ENCODE measurements around the gene SOX5.
"Not testable (repeated sequence)": the region's sequence is repeated elsewhere in the genome, so short reads cannot be mapped to it uniquely, and the experiment has no call there.

Gene SOX5

GRCh38 chr12:23509832-23510231 lies 439.6 kb downstream of the SOX5 start:
- H3K9ac ChIP-seq (ENCODE audit: low read length); H3K4me2 ChIP-seq (ENCODE audit: low read length, poor library complexity, severe bottlenecking); H3K9me3 ChIP-seq (ENCODE audit: control insufficient read depth, low read length); H3K27me3 ChIP-seq (ENCODE audit: control insufficient read depth in 1 of 2, insufficient read depth in 1 of 2, low read length in 2 of 2); DNase-seq; H2BK5ac ChIP-seq (ENCODE audit: low read depth, low read length, poor library complexity, severe bottlenecking); H3K4me3 ChIP-seq (ENCODE audit: insufficient read depth in 1 of 2, low read depth in 1 of 2, low read length in 2 of 2); H3K36me3 ChIP-seq (ENCODE audit: control insufficient read depth in 1 of 2, insufficient read depth in 2 of 2, low read depth in 1 of 2, low read length in 2 of 2); H3K4me1 ChIP-seq (ENCODE audit: control insufficient read depth, insufficient read depth, low read depth, low read length); H3K23ac ChIP-seq (ENCODE audit: low read length in 2 of 2); H3K79me1 ChIP-seq (replicated peaks; ENCODE audit: low read length, poor library complexity, severe bottlenecking); H4K91ac ChIP-seq (ENCODE audit: low read length); H2AFZ ChIP-seq (ENCODE audit: low read depth, low read length); H3K4ac ChIP-seq (ENCODE audit: low read depth in 1 of 2, low read length in 2 of 2); H2BK15ac ChIP-seq (ENCODE audit: low read depth, poor library complexity, severe bottlenecking); H3K14ac ChIP-seq (ENCODE audit: low read length in 2 of 2); H3K27ac ChIP-seq (ENCODE audit: low read length, poor library complexity, severe bottlenecking); H3K18ac ChIP-seq (ENCODE audit: low read depth in 1 of 2, low read length in 2 of 2); H4K8ac ChIP-seq (ENCODE audit: low read length); H2BK12ac ChIP-seq (ENCODE audit: low read length in 2 of 2); H2BK120ac ChIP-seq (ENCODE audit: low read depth, low read length); H2AK5ac ChIP-seq (ENCODE audit: low read length, severe bottlenecking): not testable (repeated sequence)
- WGBS, result 58% methylated on average over 8 of the region's 8 CpGs

- H3K14ac ChIP-seq (ENCODE audit: low read length in 2 of 2); H4K91ac ChIP-seq (ENCODE audit: low read length); H3K27me3 ChIP-seq (ENCODE audit: control insufficient read depth in 1 of 2, insufficient read depth in 1 of 2, low read length in 2 of 2); H2AFZ ChIP-seq (ENCODE audit: low read depth, low read length); H3K9ac ChIP-seq (ENCODE audit: low read length); H2BK12ac ChIP-seq (ENCODE audit: low read length in 2 of 2); H4K8ac ChIP-seq (ENCODE audit: low read length); H3K36me3 ChIP-seq (ENCODE audit: control insufficient read depth in 1 of 2, insufficient read depth in 2 of 2, low read depth in 1 of 2, low read length in 2 of 2); H3K9me3 ChIP-seq (ENCODE audit: control insufficient read depth, low read length); H3K23ac ChIP-seq (ENCODE audit: low read length in 2 of 2); H3K4ac ChIP-seq (ENCODE audit: low read depth in 1 of 2, low read length in 2 of 2); H2BK5ac ChIP-seq (ENCODE audit: low read depth, low read length, poor library complexity, severe bottlenecking); H3K27ac ChIP-seq (ENCODE audit: low read length, poor library complexity, severe bottlenecking); H3K4me2 ChIP-seq (ENCODE audit: low read length, poor library complexity, severe bottlenecking); H3K79me1 ChIP-seq (replicated peaks; ENCODE audit: low read length, poor library complexity, severe bottlenecking); H2AK5ac ChIP-seq (ENCODE audit: low read length, severe bottlenecking); H3K18ac ChIP-seq (ENCODE audit: low read depth in 1 of 2, low read length in 2 of 2); DNase-seq; H2BK15ac ChIP-seq (ENCODE audit: low read depth, poor library complexity, severe bottlenecking); H3K4me3 ChIP-seq (ENCODE audit: insufficient read depth in 1 of 2, low read depth in 1 of 2, low read length in 2 of 2); H3K4me1 ChIP-seq (ENCODE audit: control insufficient read depth, insufficient read depth, low read depth, low read length); H2BK120ac ChIP-seq (ENCODE audit: low read depth, low read length): not testable (repeated sequence)
- WGBS, result 93% methylated on average over 4 of the region's 4 CpGs
These were observed 441.7 kb downstream of the SOX5 start for GRCh38 chr12:23507785-23508184.

GRCh38 chr12:23505736-23506135 lies 443.7 kb downstream of the SOX5 start:
- WGBS, result no CpG with 5 or more reads among the region's 1 CpG
- H4K8ac ChIP-seq (ENCODE audit: low read length); H2AFZ ChIP-seq (ENCODE audit: low read depth, low read length); H3K14ac ChIP-seq (ENCODE audit: low read length in 2 of 2); H3K4me3 ChIP-seq (ENCODE audit: insufficient read depth in 1 of 2, low read depth in 1 of 2, low read length in 2 of 2); H3K27me3 ChIP-seq (ENCODE audit: control insufficient read depth in 1 of 2, insufficient read depth in 1 of 2, low read length in 2 of 2); H3K4me2 ChIP-seq (ENCODE audit: low read length, poor library complexity, severe bottlenecking); H3K9me3 ChIP-seq (ENCODE audit: control insufficient read depth, low read length); H2BK12ac ChIP-seq (ENCODE audit: low read length in 2 of 2); H2BK15ac ChIP-seq (ENCODE audit: low read depth, poor library complexity, severe bottlenecking); H3K36me3 ChIP-seq (ENCODE audit: control insufficient read depth in 1 of 2, insufficient read depth in 2 of 2, low read depth in 1 of 2, low read length in 2 of 2); H2BK5ac ChIP-seq (ENCODE audit: low read depth, low read length, poor library complexity, severe bottlenecking); H2BK120ac ChIP-seq (ENCODE audit: low read depth, low read length); H3K4ac ChIP-seq (ENCODE audit: low read depth in 1 of 2, low read length in 2 of 2); H3K23ac ChIP-seq (ENCODE audit: low read length in 2 of 2); H3K18ac ChIP-seq (ENCODE audit: low read depth in 1 of 2, low read length in 2 of 2); H3K27ac ChIP-seq (ENCODE audit: low read length, poor library complexity, severe bottlenecking); H3K9ac ChIP-seq (ENCODE audit: low read length); DNase-seq; H3K79me1 ChIP-seq (replicated peaks; ENCODE audit: low read length, poor library complexity, severe bottlenecking); H4K91ac ChIP-seq (ENCODE audit: low read length); H2AK5ac ChIP-seq (ENCODE audit: low read length, severe bottlenecking); H3K4me1 ChIP-seq (ENCODE audit: control insufficient read depth, insufficient read depth, low read depth, low read length): not testable (repeated sequence)

GRCh38 chr12:23504641-23505399 lies 444.6 kb downstream of the SOX5 start:
- WGBS, result 54% methylated on average over 4 of the region's 4 CpGs
- Histone ChIP-seq H3K27me3 (ENCODE audit: control insufficient read depth in 1 of 2, insufficient read depth in 1 of 2, low read length in 2 of 2) (no peaks in the 10 kb centered on the region), H4K91ac (ENCODE audit: low read length) (no peak overlapping the region), H3K4me1 (ENCODE audit: control insufficient read depth, insufficient read depth, low read depth, low read length) (no peaks in the 10 kb centered on the region), H3K9me3 (ENCODE audit: control insufficient read depth, low read length) (no peaks in the 10 kb centered on the region), H3K4me3 (ENCODE audit: insufficient read depth in 1 of 2, low read depth in 1 of 2, low read length in 2 of 2) (no peak overlapping the region), H2BK5ac (ENCODE audit: low read depth, low read length, poor library complexity, severe bottlenecking) (no peak overlapping the region), H3K36me3 (ENCODE audit: control insufficient read depth in 1 of 2, insufficient read depth in 2 of 2, low read depth in 1 of 2, low read length in 2 of 2) (no peaks in the 10 kb centered on the region), H2BK120ac (ENCODE audit: low read depth, low read length) (no peak overlapping the region), H3K14ac (ENCODE audit: low read length in 2 of 2) (no peak overlapping the region), H4K8ac (ENCODE audit: low read length) (no peak overlapping the region), H3K4me2 (ENCODE audit: low read length, poor library complexity, severe bottlenecking) (no peak overlapping the region), H2BK12ac (ENCODE audit: low read length in 2 of 2) (no peak overlapping the region), H2AK5ac (ENCODE audit: low read length, severe bottlenecking) (no peak overlapping the region), H2BK15ac (ENCODE audit: low read depth, poor library complexity, severe bottlenecking) (no peak overlapping the region), H3K23ac (ENCODE audit: low read length in 2 of 2) (no peak overlapping the region), H3K79me1 (replicated peaks; ENCODE audit: low read length, poor library complexity, severe bottlenecking) (no peaks in the 10 kb centered on the region), H2AFZ (ENCODE audit: low read depth, low read length) (no peak overlapping the region), H3K4ac (ENCODE audit: low read depth in 1 of 2, low read length in 2 of 2) (no peak overlapping the region), H3K9ac (ENCODE audit: low read length) (no peak overlapping the region), H3K27ac (ENCODE audit: low read length, poor library complexity, severe bottlenecking) (no peak overlapping the region), H3K18ac (ENCODE audit: low read depth in 1 of 2, low read length in 2 of 2) (no peak overlapping the region)
- DNase-seq, result no peak
